ENCODE data around the gene KIF23.

KIF23 gene

DNA sequence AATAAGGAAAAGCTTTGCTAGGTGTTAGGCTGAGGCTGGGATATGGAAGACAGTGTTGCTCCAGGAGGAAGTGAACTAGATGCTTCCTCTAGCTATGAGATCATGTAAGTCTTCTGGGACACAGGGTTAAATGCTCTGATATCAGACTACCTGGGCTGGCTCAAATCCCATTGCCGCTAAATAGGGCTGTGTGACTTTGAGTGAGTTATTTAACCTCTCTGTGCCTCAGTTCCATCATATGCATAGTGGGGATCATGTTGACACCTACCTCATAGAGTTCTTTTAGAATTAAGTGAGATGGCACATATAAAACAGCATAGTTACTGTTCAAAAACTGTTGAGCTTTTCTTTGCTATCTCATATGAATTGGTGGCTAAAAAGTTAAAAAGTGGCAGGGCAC, 51.1 kb downstream of the KIF23 start:
- DNase-seq (ENCODE audit: low read depth in 2 of 2): no peak

DNA sequence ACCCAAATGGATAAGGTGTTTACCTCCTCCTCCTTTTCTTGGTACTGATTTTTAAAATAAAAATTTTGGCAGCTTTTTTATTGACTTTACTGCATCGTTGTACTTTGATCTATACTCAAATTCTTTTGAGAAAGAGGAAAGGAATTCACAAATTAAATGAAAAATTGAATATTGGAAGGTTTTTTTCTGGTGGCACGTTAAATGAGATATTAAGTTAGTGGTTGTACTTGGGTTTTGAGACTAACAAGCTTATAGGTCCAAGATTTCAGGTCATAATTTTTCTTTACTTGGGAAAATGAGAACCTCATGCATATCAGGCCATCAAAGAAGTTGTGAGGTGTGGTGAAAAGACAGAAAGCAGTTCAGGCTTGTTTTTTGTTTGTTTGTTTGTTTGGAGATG, 52.6 kb downstream of the KIF23 start:
- no peak for DNase-seq (ENCODE audit: low read depth in 2 of 2)

DNA sequence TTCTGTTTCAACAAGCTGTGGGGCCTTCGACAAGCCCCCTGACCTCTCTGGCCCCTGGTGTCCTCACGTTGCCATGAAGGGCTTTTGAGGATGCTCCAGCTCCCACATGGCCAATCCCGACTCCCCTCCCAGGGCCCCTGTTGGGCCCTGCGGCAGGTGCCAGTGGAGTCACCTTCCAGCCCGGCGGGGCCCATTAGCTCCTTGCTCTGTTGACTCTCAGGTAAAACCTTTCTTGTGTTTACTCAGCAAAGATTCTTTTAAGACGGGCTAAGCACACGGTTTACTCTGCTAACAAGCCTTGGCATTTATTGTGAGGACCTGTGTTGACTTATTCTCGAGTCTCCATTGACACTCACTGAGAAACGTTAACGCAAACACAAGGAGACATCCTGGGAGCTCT, 53.5 kb downstream of the KIF23 start:
- no peak for DNase-seq (ENCODE audit: low read depth in 2 of 2)

DNA sequence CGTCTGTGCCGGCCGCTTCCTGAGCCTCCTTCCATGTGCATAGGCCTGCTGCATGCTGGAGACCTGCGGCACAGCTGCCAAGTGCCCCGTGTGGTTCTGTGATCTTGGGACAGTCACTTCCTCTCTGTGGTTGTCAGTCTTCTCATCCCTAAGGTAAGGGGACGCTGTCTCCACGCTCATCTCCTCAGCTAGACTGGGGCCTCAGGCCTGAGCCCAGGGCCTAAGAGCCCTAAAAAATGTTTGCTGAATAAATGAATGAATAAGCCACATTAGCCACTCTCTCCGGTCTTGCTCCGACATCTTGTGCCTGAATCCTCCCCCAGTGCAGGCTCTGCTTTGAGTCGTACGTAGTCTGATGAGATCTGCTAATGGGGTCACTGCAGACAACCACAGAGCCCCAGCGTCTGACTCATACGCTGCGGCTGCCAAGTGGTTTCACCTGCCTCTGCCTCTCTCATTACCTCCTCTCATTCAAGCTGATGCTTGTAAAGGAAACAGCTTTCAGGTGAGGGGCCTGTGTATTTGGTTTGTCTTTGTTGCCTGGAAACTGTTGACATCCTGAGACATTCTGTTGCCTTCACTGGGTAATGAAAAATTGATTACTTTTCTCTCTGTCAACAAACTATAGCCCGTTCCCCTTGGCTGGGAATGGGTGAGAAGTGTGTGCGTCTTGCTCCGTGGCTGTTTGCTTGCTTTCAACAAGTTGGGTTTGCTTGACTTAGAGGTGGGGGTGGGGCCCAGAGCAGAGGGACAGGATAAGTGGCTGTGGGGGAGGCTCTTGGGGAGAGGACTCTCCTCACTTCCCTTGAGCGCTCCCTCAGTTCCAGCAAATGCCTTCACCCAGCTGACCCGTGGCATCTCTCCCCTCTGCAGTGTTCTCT, 54.3 kb downstream of the KIF23 start:
- peak; percentile 56 to 68 for DNase-seq (ENCODE audit: low read depth in 2 of 2)

DNA sequence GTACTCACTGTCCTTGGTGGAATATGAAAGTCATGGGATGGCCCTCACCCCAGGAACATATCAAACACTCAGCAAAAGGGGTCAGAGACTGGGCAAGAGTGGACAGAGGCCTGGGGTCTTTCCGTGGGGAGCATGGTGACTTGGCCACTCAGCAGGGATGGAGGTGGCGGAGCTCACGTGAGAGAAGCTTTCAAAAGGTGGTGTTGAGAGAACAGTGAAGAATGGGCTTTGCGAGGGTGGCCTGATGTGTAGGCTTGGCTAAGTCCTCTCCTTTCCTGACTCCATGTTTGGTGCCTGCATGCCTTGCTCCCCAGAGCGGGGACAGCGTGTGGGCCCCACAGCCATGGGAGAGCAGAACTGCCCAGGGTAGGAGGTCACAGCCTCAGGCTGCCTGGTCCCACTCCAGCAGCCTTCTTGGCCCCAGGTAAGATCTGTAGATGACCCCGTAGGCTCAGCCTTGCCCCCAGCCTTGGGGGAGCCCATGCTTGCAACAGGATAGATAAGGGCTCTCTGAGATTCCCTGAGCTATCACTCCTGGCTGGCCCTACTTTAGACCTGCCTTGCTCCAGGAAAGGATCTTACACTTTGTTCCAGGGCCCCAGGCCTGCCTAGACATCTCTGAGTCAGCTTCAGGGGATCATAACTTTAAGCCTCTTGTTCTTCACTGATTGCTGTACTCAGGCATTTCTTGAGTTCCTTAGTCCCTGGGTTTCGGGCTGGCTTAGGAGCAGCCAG, 55.5 kb downstream of the KIF23 start:
- DNase-seq (ENCODE audit: low read depth in 2 of 2): no peak

DNA sequence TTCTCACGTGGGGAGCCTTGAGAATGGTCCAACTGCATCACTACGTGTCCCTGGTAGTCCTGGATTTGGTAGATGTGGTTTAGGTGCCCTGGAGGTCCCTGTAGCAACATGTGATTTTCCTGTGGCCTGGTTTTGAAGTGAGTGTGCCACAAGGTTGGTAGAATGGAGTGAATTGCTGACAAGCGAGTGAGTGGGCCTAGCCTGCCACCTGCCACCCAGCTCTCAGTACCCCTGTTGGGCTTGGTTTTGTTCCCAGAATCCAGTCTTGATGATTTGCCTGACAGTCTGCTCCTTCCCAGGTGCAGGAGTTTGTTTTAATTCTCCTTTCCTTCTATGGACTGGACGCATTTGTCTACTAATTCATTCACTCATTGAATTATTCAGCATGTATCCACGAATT, 57.9 kb downstream of the KIF23 start:
- DNase-seq (ENCODE audit: low read depth in 2 of 2): no peak

DNA sequence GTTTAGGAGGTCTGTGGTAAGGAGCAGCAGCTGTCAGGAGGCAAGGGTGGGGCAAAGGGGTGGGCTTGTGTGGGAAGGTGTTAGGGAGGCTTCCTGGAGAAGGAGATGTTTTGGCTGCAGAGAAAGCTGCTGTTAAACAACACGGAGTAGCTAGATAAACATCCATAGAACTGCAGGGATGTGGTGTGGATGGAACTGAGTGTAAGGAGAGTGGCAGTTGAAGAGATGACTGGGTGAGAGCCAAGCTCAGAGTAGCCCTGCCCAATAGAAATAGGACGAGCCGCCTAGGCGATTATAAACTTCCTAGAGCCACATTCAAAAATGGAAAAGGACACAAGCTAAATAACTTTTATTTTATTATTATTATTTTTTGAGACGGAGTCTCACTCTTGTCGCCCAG, 58.4 kb downstream of the KIF23 start:
- DNase-seq (ENCODE audit: low read depth in 2 of 2): no peak

DNA sequence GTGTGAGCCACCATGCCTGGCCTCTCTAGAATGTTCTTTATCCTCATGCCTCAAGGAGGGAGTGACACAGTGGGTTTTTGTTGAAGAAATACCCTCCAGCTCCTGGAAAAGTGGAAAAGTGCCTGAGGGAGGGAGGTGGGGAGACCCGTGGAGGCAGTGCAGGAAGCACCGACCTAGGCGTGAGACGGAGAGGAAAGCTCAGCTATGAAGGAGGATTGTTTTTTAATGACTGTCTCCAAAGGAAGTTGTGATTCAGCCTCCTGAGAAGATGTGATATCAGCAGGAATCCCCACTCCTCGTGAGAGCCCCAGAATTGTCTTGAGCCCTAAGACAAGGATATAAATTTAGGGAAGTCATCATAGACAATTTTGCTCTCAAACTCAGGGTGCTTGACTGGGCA, 60.1 kb downstream of the KIF23 start:
- DNase-seq (ENCODE audit: low read depth in 2 of 2): no peak

DNA sequence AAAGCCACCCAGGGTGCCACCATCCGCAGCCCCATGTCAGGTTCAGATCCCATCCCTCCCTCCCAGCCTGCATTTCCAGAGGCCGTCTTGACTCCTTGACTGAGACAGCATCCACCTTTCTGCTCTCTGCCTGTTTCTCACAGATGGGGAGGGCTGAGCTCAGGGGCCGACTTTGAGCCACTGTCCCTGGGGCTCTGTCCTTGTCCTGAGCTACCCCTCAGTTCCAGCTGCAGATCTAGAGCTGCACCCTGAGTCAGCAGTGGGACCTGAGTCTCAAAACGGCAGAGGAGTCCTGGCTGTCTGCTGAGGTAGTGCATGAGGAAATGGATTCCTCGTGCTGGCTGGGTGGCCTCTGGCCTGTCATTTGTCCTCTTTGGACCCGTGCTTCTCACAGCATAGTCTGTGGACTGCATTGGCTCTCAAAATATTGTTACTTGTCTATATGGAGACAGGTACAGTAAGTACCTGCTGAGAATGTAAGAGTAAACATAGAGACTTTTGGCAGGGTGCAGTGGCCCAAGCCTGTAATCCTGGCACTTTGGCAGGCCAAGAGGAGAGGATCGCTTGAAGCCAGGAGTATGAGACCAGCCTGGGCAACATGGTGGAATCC, 60.8 kb downstream of the KIF23 start:
- no peak for DNase-seq (ENCODE audit: low read depth in 2 of 2)

DNA sequence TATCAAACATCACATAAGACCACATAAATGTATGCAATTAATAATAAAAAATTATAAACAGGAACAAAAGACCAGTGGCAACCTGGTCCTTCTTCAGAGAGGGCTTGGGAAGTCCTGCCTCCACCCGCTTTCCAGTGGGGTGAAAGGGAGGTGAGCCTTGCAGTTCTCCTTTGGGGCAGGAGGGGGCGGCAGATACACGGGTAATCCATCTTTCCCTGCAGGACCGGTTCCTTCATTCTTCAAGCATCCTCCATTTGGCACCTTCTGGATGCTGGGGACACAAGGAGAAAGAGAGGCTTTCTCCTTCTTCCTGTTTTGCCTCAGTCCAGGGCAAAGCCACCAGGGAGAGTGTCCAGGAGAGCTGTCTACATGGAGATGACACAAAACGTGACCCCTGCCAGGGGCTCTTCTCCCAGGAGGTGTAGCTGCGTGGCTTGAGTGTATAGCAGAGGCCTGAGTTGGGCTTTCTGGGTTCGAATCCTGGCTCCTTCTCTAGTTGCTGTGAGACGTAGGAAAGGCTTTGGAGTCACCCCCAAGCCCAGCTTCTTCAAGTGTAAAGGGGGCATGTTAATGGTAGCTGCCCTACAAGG, 61.7 kb downstream of the KIF23 start:
- peak; percentile 70 to 73 for DNase-seq (ENCODE audit: low read depth in 2 of 2)

DNA sequence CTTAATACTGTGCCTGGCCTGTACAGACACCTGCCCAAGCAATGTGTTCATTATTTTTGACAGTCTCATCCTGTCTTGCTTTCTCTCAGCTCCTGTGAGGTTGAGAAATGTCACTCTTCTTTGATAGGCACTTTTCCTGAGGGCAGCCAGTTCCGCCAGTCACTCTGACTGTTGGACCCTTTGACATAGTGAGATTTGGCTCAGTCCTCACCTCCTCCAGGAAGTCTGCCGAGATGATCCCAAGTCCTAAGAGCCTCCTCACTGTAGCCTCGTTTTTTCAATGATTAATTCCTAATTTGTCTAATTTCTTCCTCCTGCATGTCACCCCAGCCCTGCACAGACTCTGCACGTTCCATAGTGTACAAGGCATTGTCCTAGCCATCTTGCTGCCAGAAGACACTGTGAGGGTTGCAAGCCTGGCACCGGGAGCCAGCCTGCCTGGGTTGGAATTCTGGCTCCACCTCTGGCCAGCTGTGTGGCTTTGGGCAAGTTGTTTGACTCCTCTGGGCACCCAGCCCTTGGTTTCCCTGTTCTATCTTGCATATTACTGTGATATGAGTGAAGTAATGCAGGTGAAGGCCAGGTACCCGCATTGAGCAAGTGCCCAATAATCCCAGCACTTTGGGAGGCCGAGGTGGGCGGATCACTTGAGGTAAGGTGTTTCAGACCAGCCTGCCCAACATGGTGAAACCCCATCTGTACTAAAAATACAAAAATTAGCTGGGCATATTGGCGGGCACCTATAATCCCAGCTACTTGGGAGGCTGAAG, 62.7 kb downstream of the KIF23 start:
- DNase-seq (ENCODE audit: low read depth in 2 of 2): no peak

DNA sequence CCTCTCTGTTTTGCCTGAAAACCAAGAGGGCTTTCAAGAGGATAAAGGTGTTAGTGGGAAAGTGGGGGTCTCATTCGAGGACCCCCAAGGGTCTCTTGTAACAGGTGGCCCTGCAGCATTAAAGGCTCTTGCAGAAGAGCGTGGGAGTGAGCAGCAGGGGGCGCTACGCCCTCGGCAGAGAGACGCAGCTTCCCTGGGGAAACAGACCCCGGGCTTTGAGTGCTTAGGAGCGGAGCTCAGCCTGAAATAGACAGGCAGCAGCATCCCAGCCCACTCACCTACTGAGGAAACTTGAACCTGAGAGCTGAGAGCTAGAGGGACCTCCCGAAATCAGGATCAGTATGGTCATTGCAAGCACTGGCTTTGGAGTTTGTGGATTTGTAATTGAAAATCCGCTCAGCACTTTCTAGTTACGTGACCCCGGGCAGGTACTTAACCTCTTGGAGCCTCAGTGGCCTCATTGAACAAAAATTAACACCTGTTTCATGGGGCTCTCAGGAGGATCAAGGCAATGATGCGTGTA, 64.2 kb downstream of the KIF23 start:
- DNase-seq (ENCODE audit: low read depth in 2 of 2): peak in 1 of 2 donors; percentile 45

DNA sequence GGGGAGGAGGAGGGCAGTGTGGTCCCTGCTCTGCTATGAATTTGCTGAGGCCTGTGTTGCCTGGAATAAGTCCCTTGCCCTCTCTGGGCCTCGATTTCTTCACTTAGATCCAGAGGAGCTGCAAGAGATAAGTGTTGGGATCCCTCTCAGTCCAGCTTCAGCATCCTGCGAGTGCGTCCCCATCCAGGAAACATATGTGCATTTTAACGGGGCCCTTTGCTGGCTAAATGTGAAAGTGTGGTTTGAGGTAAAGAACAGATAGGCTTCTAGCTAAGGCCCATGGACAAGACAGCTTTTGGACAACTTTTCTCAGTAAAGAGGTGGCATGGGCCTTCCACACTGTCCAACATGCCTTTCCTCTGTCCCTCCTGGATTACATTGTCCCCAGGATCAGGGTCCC, 64.9 kb downstream of the KIF23 start:
- DNase-seq (ENCODE audit: low read depth in 2 of 2): no peak

DNA sequence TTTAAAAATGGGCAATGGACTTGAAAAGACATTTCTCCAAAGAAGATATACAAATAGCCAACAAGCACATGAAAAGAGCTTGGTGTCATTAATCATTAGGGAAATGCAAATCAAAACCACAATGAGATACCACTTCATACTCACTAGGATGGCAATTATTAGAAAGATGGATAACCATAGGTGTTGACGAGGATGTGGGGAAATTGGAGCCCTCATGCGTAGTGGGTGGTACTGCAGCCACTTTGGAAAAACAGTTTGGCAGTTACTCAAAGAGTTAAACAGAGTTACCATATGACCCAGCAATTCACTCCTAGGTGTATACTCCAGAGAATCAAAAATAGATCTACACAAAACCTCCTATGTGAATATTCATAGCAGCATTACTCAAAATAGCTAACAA, 65.8 kb downstream of the KIF23 start:
- no peak for DNase-seq (ENCODE audit: low read depth in 2 of 2)

DNA sequence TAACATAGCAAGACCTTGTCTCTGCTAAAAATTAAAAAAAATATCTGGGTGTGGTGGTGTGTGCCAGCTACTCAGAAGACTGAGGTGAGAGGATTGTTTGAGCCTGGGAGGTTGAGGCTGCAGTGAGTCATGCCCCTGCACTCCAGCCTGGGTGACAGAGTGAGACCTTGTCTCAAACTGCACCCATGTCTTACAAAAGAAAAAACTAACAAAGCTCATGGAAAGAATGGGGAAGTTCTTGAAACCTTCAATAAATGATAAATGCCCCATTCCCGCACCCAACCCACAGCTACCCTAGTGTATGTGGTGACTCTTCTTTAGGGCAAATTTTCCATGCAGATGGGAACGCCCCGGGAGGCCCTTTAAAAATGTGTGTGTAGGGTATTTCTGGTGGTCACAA, 66.8 kb downstream of the KIF23 start:
- no peak for DNase-seq (ENCODE audit: low read depth in 2 of 2)

DNA sequence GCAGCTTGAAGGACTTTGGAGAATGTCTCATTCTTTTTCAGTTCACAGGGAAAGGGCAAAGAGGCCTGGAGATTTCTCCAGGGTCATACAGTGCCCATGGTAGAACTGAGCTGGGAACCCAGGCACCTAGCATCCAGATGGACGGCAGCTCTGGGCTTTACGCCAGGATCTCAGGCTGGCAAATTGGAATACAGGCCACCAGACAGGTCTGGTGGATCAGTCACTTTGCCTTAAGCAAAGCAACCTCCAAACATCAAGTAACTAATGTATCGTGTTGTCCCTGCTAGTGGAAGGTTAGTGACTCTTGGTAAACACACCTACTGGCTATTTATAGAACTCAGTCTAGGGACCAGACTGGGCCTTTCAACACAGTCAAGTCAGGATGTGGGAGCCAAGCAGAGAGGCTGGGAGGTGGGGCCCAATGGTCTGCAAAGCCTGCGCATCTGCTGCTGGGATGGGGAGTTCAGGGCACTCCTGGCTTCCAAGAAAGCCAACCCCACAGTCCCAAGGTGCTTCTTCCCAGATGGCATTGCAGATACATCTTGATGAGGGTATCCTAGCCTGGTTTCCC, 68.6 kb downstream of the KIF23 start:
- DNase-seq (ENCODE audit: low read depth in 2 of 2): no peak

DNA sequence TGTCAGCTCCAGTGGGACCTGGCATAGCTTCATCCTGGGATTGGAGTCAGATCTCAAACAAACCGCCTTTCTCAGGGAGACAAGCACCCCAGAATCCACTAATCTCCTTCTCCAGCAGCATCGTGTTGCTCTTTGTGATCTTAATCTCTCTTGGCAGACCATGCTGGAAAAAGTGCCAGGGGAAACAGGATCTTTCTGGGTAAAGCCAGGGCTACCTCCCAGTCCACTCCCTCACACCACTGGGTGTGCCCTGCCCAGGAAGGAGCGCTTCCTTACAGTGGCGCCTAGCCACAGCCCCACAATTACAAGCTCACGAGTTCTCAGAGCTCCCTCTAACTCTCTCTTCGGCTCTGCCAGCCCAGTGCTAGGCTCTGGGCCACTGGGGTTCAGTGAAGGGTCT, 70.7 kb downstream of the KIF23 start:
- DNase-seq (ENCODE audit: low read depth in 2 of 2): no peak

DNA sequence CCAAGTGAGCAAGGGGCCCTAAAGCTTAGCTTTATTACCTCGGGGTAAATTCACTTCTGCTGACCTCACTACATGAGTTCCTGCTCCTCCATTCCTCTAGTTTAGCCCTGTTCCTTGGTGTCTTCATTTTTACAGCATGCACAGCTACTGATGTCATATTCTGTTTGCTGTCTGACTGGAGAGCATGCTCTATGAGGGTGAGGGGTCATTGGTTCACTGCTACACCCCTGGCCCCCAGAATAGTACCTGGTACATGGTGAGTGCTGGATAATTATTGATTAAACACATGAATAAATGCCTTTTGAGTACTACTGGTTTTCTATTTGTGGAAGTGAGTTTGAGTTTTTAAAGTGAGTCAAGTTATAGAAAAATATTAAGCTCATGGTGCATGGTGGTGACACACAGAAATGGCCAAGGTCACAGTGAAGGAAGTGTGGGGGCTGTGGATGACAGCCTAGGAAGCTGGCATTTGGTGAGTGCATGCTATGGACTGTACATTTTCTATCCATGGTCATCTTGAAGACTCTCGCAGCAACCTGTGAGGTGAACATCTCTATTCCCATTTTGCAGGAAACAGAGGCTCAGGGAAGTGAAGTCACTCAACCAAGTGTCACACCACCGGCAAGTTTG, 72.4 kb downstream of the KIF23 start:
- DNase-seq (ENCODE audit: low read depth in 2 of 2): no peak

DNA sequence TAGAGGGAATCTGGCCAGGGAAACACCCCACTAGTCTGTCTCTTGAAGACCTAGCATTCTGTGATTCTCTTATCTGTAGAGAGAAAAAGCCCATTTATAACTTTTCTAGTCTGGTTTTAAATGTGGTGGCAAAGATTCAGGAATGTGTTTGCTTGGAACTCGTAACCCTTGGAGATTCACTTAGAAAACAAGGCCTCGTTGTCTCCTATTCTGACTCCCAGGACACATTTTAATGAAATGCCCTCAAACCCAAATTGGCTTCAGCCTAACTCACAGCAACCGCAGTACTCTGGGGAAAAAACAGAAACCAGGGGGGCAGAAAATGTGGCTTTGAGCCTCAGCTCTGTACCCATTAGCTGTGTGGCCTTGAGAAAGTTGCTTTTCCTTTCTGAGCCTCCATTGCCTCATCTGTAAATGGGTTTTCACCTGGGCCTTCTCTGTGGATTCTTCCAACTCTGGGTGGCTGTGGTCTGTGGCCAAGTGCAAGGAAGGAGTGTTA, 75.0 kb downstream of the KIF23 start:
- no peak for DNase-seq (ENCODE audit: low read depth in 2 of 2)

DNA sequence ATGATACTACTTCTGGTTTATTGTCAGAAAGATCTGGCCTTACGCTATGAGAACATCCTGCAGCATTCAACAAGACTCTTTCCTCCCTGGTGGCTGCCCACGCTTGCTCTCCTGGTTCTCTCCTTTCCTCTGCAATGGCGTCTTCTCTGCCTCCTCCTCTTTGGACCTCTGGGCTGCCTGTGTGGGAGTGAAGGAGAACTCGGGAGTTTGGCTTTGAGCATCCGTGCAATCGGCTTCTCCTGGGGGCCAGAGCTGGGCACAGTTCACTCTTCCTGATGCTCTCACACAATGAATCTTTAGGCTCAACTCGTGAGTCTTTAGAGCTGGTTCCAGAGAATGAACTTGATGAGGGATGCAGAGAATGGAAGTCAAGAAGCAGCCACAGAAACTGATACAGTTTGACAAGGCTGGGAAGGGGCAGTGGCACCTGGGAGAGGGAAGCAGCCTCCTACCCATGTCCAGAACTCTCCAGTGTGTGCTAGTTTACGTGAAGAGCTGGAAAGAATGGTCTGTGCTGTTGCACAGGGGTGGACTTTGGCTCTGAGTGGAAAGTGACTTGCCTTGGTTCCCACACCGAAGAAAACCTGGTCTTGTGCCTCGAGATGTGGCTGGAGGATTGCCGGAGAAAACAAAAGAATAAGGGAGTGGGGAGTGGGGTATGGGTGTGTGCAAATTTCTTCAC, 76.3 kb downstream of the KIF23 start:
- DNase-seq (ENCODE audit: low read depth in 2 of 2): no peak
